COR-L47 (cell line): ENCODE results near the gene EPN2.

Source experiments
- DNase-seq: peaks from one replicate; lab custom pipeline; 2025; lab: John Stamatoyannopoulos, UW

EPN2 gene

GRCh38 chr17:19294443-19294842, 57.3 kb downstream of the EPN2 start:
- DNase-seq = no peak

- no peak for DNase-seq
These were observed 58.4 kb downstream of the EPN2 start for GRCh38 chr17:19295473-19296135.

GRCh38 chr17:19296786-19297778, 59.9 kb downstream of the EPN2 start:
- no peak for DNase-seq

- no peak for DNase-seq
These were observed 61.5 kb downstream of the EPN2 start for GRCh38 chr17:19298569-19299213.

- no peak for DNase-seq
These were observed 62.1 kb downstream of the EPN2 start for GRCh38 chr17:19299214-19299747.

- no peak for DNase-seq
These were observed 62.7 kb downstream of the EPN2 start for GRCh38 chr17:19299866-19300265.

GRCh38 chr17:19301274-19301951, 64.2 kb downstream of the EPN2 start:
- no peak for DNase-seq

GRCh38 chr17:19301973-19302372, 64.8 kb downstream of the EPN2 start:
- no peak for DNase-seq

- no peak for DNase-seq
These were observed 65.7 kb downstream of the EPN2 start for GRCh38 chr17:19302791-19303331.

GRCh38 chr17:19303367-19303776, 66.2 kb downstream of the EPN2 start:
- DNase-seq = no peak

GRCh38 chr17:19304209-19304608, 67.0 kb downstream of the EPN2 start:
- no peak for DNase-seq

GRCh38 chr17:19304751-19305150, 67.6 kb downstream of the EPN2 start:
- DNase-seq = no peak

- no peak for DNase-seq
These were observed 68.1 kb downstream of the EPN2 start for GRCh38 chr17:19305256-19305655.

GRCh38 chr17:19305761-19306159, 68.6 kb downstream of the EPN2 start:
- DNase-seq = no peak

GRCh38 chr17:19306160-19307111, 69.3 kb downstream of the EPN2 start:
- no peak for DNase-seq

- DNase-seq = no peak
These were observed 70.4 kb downstream of the EPN2 start for GRCh38 chr17:19307521-19307920.

GRCh38 chr17:19308398-19308797, 71.2 kb downstream of the EPN2 start:
- no peak for DNase-seq

GRCh38 chr17:19309701-19310100, 72.5 kb downstream of the EPN2 start:
- DNase-seq = no peak

GRCh38 chr17:19310151-19310550, 73.0 kb downstream of the EPN2 start:
- DNase-seq = no peak

GRCh38 chr17:19311016-19311415, 73.8 kb downstream of the EPN2 start:
- no peak for DNase-seq
